NCI-H2171 treated with DMSO at 0.1 percent for 48 hours (cell line): Measurements from ENCODE around the gene LRRC36.

Experiments used
- DNase-seq: peaks from one replicate; lab custom pipeline; 2025; lab: John Stamatoyannopoulos, UW

Gene LRRC36

DNA sequence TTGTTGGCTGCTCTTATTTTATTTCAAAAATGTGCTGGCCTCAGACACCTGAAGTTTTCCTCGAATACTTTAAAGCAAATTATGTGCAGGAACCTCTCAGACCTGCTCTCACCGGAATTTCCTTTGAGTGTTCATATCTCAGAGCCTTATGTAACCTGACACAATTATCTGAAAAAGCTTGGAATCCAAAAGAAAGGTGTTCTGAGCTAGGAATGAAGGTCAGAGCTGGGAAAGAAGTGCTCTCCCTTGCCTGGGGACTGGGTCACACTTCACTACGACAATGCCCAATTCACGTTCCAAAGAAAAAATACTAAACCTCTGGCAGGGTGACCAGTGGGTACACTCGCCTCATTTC lies 97.6 kb downstream of the LRRC36 start:
- peak; percentile 50 for DNase-seq

DNA sequence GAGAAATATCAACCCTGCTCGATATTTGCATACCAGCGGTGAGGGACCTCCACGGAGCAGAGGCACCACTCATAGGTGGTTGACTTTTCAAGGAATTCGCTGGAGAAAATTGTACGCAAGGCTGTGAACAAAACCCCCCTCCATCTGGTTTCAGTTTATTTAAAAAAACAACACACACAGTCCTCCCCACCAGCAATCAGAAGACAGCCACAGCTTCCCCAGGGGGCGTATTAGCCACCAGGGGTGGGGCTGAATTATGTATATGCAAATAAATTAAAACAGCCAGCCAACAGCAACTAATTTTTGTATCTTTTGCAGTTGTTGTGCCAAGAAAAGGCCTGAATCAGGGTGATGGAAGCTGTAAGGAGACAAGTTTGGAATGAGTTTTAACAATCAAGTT lies 98.4 kb downstream of the LRRC36 start:
- DNase-seq, result no peak

DNA sequence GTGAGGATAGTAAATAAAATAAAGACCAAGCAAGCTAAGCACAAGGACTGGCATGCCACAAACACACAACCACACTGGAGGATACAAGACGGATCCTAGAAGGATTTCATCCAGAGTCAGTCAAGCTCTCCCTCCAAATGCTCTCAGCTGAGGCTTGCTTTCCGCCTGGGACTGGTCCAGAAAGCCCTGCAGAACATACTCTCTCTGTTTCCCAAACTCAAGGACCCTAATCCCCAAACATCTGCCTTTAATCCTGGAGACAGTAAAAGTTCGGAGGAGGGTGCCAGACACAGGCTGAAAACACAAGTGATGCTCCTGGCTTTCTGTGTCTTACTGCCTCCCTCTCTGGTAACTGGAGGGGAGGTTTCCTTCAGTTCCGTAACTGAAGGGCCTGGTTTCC lies 99.0 kb downstream of the LRRC36 start:
- no peak for DNase-seq

DNA sequence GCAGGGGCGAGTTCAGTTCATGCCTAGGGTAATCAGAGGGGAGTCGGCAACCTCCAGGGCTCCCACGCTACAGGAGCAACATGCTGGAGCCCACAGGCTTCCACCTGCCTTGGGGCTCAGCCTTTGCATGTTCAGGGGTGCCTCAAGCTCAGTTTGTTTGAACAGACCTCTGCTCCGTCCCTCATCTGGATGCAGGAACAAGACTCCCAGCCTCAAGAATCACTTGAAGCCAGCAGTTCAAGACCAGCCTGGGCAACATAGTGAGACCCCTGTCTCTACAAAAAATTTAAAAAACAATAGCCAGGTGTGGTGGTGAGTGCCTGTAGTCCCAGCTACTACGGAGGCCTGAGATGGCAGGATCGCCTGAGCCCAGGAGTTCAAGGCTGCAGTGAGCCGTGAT lies 99.4 kb downstream of the LRRC36 start:
- no peak for DNase-seq

DNA sequence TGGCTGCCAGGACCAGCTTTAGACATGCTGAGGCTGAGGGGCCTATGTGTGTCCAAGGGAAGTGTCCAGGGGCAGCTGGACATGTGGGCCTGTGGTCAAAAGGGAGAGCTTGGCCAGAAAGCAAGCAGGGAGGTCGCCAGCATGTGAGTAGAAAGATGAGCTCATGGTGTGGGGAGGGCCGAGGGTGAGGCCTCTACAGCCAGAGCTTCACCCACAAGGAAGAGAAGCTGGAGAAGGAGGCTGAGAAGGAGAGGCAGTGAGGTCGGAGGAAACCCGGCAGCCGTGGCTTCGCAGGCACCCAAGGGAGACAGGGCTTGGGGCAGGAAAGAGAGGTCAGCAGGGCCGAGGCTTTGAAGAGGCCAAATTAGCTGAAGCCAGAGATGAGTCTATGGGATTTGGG lies 100.3 kb downstream of the LRRC36 start:
- no peak for DNase-seq

DNA sequence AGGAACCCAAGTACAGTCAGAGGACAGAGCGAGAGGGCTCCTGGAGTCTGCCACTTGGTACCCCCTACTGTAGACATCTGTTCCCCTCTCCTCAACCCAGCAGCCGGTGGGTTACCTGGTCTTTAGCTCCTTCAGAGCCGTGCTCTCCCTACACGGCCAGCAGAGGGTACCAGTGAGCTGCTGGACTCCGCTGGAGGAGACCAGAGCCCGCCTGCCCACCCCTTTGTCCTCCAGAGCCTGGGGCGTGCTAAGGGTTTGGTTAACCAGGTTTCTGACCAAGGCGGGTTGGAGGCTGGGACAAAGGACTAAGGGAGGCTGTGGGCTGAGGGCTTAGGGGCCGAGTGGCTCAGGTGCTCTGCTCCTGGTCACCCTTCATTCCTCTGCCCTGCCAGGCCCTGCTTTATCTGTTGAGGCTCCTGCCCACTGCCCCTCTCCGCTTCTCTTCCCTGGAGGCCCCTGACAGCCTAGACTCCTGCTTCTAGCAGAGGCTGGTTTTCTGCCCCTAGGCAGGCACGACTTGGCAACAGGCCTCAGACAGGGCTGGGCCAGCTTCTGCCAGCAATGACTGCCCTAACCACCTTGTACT lies 101.6 kb downstream of the LRRC36 start:
- peak; percentile 76 for DNase-seq

DNA sequence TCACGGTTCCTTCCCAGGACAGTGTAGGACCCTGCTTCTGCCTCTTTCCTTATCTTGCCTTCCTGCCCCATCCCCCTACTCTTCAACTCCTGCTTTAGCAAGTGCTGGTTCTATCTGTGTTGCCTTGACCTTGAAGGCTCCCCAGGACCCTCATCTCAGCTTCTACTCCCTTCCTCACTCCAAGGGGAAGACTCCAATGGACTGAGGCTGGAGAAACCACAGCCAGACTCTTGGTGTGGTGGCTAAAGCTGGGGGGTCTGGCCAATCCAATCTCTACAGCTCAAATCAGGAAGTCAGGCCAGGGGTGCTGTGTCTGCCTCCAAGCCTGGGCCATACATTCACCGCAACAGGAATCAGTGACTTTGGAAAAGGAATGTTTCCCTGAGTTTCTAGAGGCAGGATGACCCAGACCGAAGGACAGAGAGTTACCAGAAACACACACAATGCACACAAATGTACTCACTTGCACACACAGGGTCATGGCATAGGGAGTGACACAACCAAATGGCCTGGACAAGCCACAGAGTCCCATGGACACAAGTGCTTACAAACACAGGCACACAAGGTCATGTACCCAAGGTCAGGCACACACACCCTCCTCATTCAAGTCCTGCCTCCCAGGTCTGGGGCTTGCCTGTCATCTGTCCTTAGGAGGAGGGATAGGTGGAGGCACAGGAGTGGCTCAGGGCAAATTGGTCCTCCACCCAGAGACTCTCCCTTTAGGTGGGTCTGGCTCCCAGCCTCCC lies 102.6 kb downstream of the LRRC36 start:
- no peak for DNase-seq

DNA sequence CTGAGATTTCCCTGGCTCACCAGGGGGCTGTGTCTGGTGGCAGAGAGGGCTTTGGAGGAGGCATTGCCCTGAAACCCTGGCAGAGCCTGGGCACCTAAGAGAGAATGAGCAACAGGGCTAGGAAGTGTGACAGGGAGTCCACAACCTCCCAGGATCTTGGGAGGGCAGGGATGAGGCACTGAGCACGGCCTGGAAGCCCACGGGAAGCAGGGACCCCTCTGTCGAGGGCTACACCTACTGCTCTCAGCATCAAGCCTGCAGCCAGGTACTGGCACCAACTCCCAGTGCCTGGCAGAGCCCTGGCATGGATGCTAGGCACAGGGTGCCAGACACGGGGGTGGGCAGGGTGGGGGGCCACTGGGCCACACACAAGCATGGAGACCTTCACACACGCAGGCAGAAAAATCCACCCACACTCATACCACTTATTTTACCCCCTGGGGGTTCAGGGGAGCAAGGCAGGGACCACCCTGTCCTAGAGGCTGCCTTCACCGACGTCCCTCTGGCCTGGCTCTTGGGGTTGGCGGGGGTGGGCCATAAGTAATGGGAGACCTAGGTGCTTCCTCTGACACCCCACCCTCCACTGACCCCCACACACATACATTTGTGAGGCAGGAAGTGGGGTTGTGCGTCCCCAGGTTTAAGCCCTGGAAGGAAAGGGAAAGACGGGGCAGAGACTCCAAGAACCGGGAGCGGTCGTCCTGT lies 103.3 kb downstream of the LRRC36 start:
- DNase-seq, result no peak

DNA sequence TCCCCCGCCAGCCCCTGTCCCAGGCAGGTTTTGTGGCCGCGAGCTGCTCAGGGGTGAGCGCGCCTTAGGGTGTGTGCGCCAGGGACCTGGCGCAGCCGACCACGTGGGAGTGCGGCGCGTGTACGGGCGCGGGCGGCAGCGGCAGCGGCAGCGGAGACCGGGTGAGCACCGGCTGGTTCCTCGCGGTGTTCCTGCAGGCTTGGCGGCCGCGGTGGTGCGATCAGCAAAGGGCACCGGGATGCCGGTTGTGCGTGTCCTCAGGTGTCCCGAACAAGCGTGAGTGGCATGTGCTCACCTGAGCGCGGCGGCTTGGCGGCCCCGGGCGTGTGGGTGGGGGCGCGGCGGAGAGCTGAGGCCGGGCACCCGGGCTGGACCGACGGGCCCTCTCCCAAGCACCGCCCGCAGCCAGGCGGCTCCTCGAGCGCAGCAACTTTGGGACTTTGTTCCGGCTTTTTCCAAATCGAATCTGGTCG lies 103.9 kb downstream of the LRRC36 start:
- DNase-seq, result peak; percentile 56

DNA sequence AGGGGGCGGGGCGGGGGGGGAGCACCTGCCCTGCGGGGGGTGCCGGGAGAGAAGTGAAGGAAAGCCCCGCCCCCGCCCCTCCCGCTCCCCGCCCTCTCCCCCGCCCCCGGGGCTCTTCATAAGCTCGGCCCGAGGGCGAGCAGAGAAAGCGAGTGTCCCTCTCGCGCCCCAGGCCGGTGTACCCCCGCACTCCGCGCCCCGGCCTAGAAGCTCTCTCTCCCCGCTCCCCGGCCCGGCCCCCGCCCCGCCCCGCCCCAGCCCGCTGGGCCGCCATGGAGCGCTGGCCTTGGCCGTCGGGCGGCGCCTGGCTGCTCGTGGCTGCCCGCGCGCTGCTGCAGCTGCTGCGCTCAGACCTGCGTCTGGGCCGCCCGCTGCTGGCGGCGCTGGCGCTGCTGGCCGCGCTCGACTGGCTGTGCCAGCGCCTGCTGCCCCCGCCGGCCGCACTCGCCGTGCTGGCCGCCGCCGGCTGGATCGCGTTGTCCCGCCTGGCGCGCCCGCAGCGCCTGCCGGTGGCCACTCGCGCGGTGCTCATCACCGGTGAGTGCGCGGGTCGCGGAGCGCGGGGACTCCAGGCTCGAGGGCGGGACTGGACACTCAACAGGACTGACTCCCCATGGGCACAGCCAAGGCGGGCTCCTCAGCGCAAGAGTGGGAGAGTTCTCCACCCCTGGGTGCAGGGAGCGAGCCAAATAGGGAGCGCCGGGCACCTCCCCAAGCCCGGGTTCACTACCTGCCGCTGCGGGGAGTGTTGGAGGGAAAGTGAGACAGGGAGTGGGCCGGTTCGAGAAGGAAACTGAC lies 104.6 kb downstream of the LRRC36 start, which contains the start of gene HSD11B2:
TSS of gene HSD11B2 (plus strand) at position 145 of the 798 bp plus-strand sequence. CDS start at position 273, 128 bp downstream.
- peak; percentile 48 for DNase-seq

DNA sequence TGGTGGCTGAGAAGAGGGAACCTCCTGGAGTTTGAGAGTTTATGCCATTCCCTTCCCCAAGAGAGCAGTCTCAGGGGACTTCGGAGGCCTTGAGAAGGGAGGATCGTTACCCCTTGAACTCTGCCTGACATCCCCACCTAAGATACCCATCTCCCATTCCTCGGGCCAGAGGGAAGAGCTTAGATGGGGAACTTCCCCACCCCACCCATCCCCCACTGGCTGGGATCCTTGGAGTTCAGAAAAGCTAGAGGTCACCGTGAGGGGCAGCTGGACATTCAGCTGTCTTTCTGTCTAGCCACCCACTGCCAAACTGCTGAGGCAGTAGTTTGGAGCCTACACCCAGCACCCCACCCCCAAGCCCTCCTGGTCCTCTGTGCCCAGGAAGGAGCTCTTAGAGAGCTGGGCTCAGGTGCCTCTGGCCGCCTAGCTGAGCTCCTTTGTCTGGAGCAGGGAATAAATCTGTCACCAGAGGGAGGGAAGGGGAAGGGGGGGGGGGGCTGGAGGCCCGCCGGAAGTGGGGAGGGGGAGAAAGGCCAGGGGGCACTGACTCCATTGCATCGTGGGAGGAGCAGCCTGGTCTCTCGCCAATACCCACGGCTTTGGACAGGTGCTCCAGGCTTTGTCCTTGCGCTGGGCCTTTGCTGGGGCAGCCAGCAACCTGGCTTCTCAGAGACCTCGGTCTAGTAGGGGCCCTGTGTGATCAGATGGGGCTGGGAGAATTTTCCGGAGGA lies 105.3 kb downstream of the LRRC36 start:
- peak; percentile 24 for DNase-seq

DNA sequence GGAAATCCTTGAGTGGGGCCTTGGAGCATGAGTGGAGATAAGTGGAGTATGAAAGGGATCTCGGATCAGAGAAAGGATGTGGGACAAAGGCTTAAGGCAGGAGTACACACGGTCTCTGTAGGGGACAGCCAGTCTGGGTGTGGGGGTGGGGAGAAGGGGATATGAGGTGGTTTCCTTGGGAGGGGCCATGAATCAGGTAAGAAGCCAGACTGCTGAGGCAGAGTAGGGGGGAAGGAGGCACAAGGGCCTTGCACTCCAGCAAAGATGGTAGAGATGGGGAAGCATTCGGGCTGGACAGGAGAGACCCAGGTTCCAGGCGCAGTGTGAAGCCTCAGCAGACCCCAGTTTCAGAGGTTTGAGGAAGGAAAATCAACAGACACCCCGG lies 105.9 kb downstream of the LRRC36 start:
- DNase-seq, result no peak

DNA sequence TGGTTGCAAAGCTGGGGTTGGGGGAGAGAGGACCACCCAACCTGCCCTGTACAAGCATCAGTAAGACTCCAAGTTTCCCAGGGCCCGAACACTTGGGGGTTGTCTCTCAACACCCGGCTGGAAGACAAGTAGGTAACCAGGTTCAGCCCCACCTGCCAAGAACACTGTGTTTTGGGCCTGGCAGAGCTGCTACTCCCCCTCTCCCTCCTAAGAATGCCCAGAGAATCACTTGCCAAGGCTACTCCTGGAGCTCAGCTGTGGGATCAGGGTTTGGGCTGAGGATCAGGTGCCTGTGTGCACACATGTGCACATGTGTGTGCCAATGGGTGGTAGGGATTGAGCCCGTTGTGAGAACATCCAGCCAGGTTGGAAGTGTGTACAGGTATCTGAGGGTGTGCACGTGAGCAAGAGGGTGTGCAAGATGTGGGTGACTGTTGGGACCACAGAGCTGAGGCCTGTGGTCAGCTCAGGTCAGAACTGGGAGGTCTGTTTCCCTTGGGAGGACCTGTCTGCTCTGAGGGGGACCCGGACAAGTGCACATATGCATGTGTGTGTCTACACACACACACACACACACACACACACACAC lies 106.6 kb downstream of the LRRC36 start:
- DNase-seq, result no peak
